Mammary epithelial cell (primary cell): ENCODE data around the gene RNF4.

Experiments
- EZH2 ChIP-seq: IDR thresholded peaks from 2 replicates; pipeline ENCODE4 v1.6.1; 2012; ENCODE audit warnings: low read length, inconsistent platforms, borderline replicate concordance
- TF ChIP-seq, protein P1 (sequence below), 2 donors: IDR thresholded peaks in 1 of 2; conservative IDR thresholded peaks in 1 of 2; 2 replicates each; pipeline ENCODE4 v1.5.1; 2011 to 2012; ENCODE audit warnings: inconsistent platforms in 2 of 2, low read length in 2 of 2, mild to moderate bottlenecking in 2 of 2, control low read depth in 1 of 2, low read depth in 1 of 2; ENCODE audit not compliant: insufficient read depth in 1 of 2; ENCODE audit errors: extremely low read depth in 1 of 2

DNA sequence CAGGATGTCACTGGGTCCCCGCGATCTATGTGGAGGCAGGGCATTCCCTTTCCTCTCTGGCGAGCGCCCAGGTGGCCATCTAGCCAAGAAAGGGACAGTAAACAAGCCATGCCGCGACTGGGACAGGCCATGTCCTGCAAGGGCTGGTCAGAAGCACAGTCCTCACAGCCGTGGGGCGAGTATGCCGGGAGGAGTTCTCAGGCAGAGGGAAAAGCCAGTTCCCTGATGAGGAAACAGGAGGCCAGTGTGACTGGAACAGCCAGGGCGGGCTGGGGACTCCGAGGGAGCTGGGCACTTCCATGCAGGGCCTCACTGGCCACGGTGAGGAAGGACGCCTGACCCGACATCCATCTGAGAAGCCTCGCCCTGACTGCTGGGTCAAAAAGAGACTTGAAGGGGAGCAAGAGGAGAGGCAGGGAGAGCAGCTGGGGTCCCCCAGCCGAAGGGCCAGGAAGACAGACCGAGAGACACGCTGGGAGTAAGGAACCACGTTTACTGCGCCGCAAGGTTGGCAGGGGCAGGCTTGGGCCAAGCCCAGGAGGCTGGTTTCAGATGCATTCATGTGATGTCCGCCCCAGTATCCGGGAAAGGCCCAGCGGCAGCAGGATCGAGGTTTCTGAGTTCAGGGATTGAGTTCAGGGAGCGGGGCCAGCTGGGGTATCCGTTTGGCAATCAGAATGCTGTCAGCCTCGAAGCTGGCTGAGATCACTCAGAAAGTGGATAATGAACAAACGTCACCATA lies 35.1 kb upstream of the RNF4 start:
- TF ChIP-seq, protein P1, sequence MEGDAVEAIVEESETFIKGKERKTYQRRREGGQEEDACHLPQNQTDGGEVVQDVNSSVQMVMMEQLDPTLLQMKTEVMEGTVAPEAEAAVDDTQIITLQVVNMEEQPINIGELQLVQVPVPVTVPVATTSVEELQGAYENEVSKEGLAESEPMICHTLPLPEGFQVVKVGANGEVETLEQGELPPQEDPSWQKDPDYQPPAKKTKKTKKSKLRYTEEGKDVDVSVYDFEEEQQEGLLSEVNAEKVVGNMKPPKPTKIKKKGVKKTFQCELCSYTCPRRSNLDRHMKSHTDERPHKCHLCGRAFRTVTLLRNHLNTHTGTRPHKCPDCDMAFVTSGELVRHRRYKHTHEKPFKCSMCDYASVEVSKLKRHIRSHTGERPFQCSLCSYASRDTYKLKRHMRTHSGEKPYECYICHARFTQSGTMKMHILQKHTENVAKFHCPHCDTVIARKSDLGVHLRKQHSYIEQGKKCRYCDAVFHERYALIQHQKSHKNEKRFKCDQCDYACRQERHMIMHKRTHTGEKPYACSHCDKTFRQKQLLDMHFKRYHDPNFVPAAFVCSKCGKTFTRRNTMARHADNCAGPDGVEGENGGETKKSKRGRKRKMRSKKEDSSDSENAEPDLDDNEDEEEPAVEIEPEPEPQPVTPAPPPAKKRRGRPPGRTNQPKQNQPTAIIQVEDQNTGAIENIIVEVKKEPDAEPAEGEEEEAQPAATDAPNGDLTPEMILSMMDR (conservative IDR thresholded peaks at IDR 0.05 in 1 of 2, IDR thresholded peaks at IDR 0.05 in 1 of 2; ENCODE audit: extremely low read depth in 1 of 2, insufficient read depth in 1 of 2, low read depth in 1 of 2, low read length in 2 of 2): no peak
- no peak for TF ChIP-seq EZH2
